Epithelial cell of esophagus (primary cell): ENCODE measurements around the gene BIVM.

Experiments used
- DNase-seq: peaks from one replicate; pipeline ENCODE4 v3.0.0; 2010; ENCODE audit warnings: low read depth
- H3K4me3 ChIP-seq: 2 replicates; pipeline ENCODE4 v1.5.1; 2011; ENCODE audit warnings: mild to moderate bottlenecking, low read length, control low read depth
- TF ChIP-seq, protein P1 (sequence below): IDR thresholded peaks from 2 replicates; pipeline ENCODE4 v1.5.1; 2011; ENCODE audit warnings: low read depth, mild to moderate bottlenecking, low read length, control low read depth, inconsistent platforms; ENCODE audit not compliant: insufficient read depth; ENCODE audit errors: missing control alignments

The BIVM gene

DNA sequence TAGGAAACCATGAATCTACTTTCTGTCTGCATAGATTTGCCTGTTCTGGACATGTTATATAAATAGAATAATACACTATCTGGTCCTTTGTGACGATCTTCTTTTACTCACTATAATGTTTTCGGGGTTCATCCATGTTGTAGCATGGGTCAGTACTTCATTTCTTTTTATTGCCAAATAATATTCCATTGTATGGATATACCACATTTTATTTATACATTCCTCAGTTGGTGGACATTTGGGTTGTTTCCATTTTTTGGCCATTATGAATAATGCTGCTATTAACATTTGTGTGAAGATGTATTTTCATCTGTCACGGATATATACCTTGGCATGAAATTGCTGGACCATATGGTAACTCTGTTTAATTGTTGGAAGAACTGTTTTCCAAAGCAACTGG is 6.8 kb downstream of the BIVM start:
- no peak for DNase-seq
- TF ChIP-seq, protein P1, sequence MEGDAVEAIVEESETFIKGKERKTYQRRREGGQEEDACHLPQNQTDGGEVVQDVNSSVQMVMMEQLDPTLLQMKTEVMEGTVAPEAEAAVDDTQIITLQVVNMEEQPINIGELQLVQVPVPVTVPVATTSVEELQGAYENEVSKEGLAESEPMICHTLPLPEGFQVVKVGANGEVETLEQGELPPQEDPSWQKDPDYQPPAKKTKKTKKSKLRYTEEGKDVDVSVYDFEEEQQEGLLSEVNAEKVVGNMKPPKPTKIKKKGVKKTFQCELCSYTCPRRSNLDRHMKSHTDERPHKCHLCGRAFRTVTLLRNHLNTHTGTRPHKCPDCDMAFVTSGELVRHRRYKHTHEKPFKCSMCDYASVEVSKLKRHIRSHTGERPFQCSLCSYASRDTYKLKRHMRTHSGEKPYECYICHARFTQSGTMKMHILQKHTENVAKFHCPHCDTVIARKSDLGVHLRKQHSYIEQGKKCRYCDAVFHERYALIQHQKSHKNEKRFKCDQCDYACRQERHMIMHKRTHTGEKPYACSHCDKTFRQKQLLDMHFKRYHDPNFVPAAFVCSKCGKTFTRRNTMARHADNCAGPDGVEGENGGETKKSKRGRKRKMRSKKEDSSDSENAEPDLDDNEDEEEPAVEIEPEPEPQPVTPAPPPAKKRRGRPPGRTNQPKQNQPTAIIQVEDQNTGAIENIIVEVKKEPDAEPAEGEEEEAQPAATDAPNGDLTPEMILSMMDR, result no peak
- H3K4me3 ChIP-seq, result no peak overlapping the region

DNA sequence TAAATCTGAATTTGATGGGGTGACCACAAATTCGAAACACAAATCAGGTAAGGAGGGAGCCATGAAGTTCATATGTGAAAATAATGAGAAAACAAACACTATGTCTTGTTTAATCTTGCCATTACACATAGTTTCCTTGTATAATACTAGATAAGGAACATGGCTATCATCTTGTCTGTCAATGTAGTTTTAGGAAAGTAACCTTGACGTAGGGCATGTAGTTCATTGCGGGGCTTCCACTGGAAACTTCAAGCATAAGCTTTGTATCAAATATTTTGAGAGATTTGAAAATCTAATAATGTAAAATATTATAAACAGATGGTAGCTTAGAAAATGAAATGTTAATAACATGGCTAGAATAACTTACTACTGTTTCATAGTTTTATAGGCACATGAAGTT is 8.8 kb downstream of the BIVM start:
- DNase-seq, result no peak
- TF ChIP-seq, protein P1, result no peak

DNA sequence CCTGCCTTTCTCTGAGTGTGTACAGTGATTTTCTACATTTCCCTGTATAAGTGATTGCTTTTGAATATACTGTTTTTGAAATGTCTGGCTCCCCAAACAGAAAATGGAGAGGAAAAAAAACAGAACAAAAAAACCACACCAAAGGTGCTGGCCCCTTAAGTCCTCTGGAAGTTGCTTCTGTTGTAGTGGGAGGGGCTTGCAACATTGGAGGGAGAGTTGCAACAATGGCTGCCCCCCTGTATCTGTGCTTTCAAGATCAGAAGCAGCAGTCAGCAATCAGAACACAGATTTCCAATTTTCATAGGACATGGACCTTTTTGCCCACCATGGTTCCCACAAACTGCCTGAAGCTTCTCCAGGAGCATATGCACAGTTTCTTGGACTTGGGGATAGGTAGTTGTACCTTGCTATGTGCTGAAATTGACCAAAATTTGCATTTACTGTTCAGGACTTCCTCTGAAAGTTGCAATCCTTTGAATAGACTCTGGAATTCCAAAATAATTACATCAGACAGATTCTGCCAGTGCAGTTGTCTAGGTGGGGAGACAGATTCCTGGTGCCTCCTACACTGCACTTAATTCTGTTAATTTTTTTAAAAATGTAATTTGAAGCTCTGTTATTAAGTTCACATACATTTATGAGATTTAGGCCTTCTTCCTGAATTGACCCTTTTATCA is 13.8 kb downstream of the BIVM start:
- no peak overlapping the region for H3K4me3 ChIP-seq
- TF ChIP-seq, protein P1, result no peak
- peak; percentile 4 for DNase-seq

More for the DNA sequence above, 8.8 kb downstream of the BIVM start:
- H3K4me3 ChIP-seq, result no peak overlapping the region

DNA sequence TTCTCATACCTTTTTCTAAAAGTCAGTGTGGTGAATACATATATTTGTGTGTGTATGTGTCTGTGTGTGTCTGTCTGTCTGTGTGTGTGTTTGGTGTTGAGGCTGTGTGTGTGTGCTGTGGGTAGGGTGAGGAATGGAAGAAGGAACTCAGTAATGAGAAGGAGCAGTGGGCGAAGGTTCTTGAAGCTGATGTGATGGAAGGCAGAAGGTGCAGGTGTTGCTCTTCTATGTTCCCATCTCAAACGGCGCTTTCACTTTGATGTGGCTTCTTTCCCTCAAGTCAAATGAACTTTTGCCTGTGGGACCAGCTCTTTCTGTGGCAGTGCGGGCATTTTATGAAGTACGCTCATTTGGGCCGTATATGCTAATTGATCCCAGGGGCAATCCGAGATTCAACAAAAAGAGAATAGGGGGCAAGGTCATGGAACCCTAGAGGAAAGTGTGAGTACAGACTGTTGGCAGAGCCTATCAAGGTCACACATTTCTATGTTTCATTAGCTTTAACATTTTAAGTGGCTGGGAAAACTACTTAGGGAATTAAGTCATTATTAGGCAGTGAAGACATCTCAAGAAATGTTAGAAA is 15.2 kb downstream of the BIVM start:
- no peak overlapping the region for H3K4me3 ChIP-seq
- DNase-seq, result no peak
- TF ChIP-seq, protein P1, result no peak

DNA sequence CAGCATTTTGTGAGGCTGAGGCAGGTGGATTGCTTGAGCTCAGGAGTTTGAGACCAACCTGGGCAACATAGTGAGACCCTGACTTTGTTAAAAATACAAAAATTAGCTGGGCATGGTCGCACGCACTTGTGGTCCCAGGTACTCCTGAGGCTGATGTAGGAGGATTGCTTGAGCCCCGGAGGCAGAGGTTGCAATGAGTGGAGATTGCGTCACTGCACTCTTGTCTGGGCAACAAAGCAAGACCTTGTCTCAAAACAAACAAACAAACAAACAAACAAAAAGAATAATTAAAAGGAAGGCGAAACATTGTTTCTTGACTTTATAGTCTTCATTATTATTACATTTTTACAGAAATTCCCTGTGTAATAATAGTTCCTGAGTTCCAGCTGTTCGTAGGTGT is 15.9 kb downstream of the BIVM start:
- TF ChIP-seq, protein P1, result no peak
- no peak for DNase-seq
- no peak overlapping the region for H3K4me3 ChIP-seq

GRCh38 chr13:102815788-102816187 is 16.9 kb downstream of the BIVM start:
- TF ChIP-seq, protein P1, result no peak

DNA sequence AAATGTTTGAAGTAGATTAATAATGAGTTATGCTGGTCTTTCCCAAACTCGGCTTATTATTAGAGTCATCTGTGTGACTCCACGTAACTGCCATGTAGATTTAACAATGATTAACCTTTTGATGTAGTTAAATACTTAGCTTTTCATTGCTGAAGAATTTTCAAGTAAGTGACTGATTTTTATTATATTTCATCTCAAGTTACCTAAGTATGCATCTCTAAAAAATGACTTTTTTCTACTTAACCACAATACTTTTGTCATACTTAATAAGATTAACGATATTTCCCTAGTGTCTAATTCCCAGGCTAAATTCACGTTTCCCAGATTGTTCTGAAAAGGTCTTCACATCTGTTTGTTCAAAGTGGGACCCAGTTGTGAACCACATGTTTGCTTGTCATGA is 17.8 kb downstream of the BIVM start:
- TF ChIP-seq, protein P1, result no peak
- no peak for DNase-seq
- no peak overlapping the region for H3K4me3 ChIP-seq

More at GRCh38 chr13:102815788-102816187, 16.9 kb downstream of the BIVM start:
- no peak overlapping the region for H3K4me3 ChIP-seq
- no peak for DNase-seq
